GM10248 (cell line): Measurements from ENCODE around the gene FLT1.

Source experiments
- CTCF ChIA-PET: fragments of 300-600 bp; sonication (Branson Sonifier 250); formaldehyde crosslinking; extraction: SDS; loops from one replicate; lab custom pipeline; 2021; ENCODE audit warnings: antibody characterized with exemption; lab: Yijun Ruan, JAX
- POLR2A ChIA-PET: fragments of 350-650 bp; sonication (Branson Sonifier 250); formaldehyde crosslinking; extraction: SDS; loops from one replicate; lab custom pipeline; 2020; ENCODE audit warnings: antibody characterized with exemption; lab: Yijun Ruan, JAX
- DNase-seq: peaks from one replicate; pipeline ENCODE4 v3.0.0; 2012; ENCODE audit errors: extremely low spot score
- CTCF ChIP-seq: IDR thresholded peaks from 2 replicates; pipeline ENCODE4 v1.5.1; 2012; ENCODE audit warnings: mild to moderate bottlenecking, low read depth; ENCODE audit errors: extremely low read depth, missing control alignments, control extremely low read depth

FLT1 gene

GRCh38 chr13:28299916-28300315 lies 195.0 kb downstream of the FLT1 start:
- no peak for TF ChIP-seq CTCF
- CTCF ChIA-PET, result interaction anchor here (1.4 kb wide), 1 partner anchor 22 kb away, joined by 3 read pairs; no protein-coding TSS in a partner anchor
- DNase-seq, result no peak
- POLR2A ChIA-PET, result no interaction called here

GRCh38 chr13:28297341-28297740 lies 197.6 kb downstream of the FLT1 start:
- no peak for DNase-seq
- TF ChIP-seq CTCF, result no peak
- CTCF ChIA-PET, result interaction anchor here (1.4 kb wide), 1 partner anchor 499 kb away, joined by 4 read pairs; no protein-coding TSS in a partner anchor
- POLR2A ChIA-PET, result no interaction called here

- ChIA-PET POLR2A (no interaction called here), CTCF (interaction anchor here (1.0 kb wide), 1 partner anchor 10 kb away, joined by 3 read pairs; no protein-coding TSS in a partner anchor)
- DNase-seq, result no peak
- no peak for TF ChIP-seq CTCF
These were observed 208.7 kb downstream of the FLT1 start for GRCh38 chr13:28286263-28286662.

GRCh38 chr13:28283600-28283999 lies 211.3 kb downstream of the FLT1 start:
- ChIA-PET CTCF (interaction anchor here (1.3 kb wide), 1 partner anchor 29 kb away, joined by 3 read pairs; no protein-coding TSS in a partner anchor), POLR2A (no interaction called here)
- no peak for DNase-seq
- TF ChIP-seq CTCF, result no peak

- ChIA-PET CTCF (no interaction called here), POLR2A (no interaction called here)
- no peak for TF ChIP-seq CTCF
These were observed 212.5 kb downstream of the FLT1 start for GRCh38 chr13:28282451-28282850.

GRCh38 chr13:28273919-28274318 lies 221.0 kb downstream of the FLT1 start:
- ChIA-PET POLR2A (no interaction called here), CTCF (interaction anchor here (1.7 kb wide), 1 partner anchor 13 kb away, joined by 4 read pairs; no protein-coding TSS in a partner anchor)
- no peak for DNase-seq
- no peak for TF ChIP-seq CTCF

More at GRCh38 chr13:28282451-28282850, 212.5 kb downstream of the FLT1 start:
- DNase-seq, result peak; percentile 27
